Measurements from ENCODE around the gene SLCO3A1.
"Not testable (repeated sequence)": the region's sequence is repeated elsewhere in the genome, so short reads cannot be mapped to it uniquely, and the experiment has no call there.

Gene SLCO3A1

GRCh38 chr15:92070251-92070650, 216.7 kb downstream of the SLCO3A1 start:
- DNase-seq (ENCODE audit: low spot score): not testable (repeated sequence)

- no peak for DNase-seq (ENCODE audit: low spot score)
Observed at GRCh38 chr15:92071045-92071634, 217.6 kb downstream of the SLCO3A1 start.

GRCh38 chr15:92073044-92073785, 219.7 kb downstream of the SLCO3A1 start:
- DNase-seq (ENCODE audit: low spot score): no peak

GRCh38 chr15:92074101-92074500, 220.6 kb downstream of the SLCO3A1 start:
- no peak for DNase-seq (ENCODE audit: low spot score)

GRCh38 chr15:92074646-92075045, 221.1 kb downstream of the SLCO3A1 start:
- DNase-seq (ENCODE audit: low spot score): peak; percentile 23

GRCh38 chr15:92075764-92076163, 222.3 kb downstream of the SLCO3A1 start:
- DNase-seq (ENCODE audit: low spot score): no peak

GRCh38 chr15:92076541-92076940, 223.0 kb downstream of the SLCO3A1 start:
- no peak for DNase-seq (ENCODE audit: low spot score)

- peak; percentile 80 for DNase-seq (ENCODE audit: low spot score)
Observed at GRCh38 chr15:92077353-92078085, 224.0 kb downstream of the SLCO3A1 start.

GRCh38 chr15:92078270-92078669, 224.8 kb downstream of the SLCO3A1 start:
- DNase-seq (ENCODE audit: low spot score): no peak

GRCh38 chr15:92079047-92079446, 225.5 kb downstream of the SLCO3A1 start:
- DNase-seq (ENCODE audit: low spot score): no peak

- no peak for DNase-seq (ENCODE audit: low spot score)
Observed at GRCh38 chr15:92079647-92080255, 226.2 kb downstream of the SLCO3A1 start.

GRCh38 chr15:92082006-92082843, 228.7 kb downstream of the SLCO3A1 start:
- DNase-seq (ENCODE audit: low spot score): peak; percentile 80

GRCh38 chr15:92083190-92083589, 229.7 kb downstream of the SLCO3A1 start:
- DNase-seq (ENCODE audit: low spot score): no peak

- DNase-seq (ENCODE audit: low spot score): no peak
Observed at GRCh38 chr15:92087211-92087610, 233.7 kb downstream of the SLCO3A1 start.

GRCh38 chr15:92091155-92091734, 237.7 kb downstream of the SLCO3A1 start:
- peak; percentile 25 for DNase-seq (ENCODE audit: low spot score)

GRCh38 chr15:92092289-92093105, 239.0 kb downstream of the SLCO3A1 start:
- DNase-seq (ENCODE audit: low spot score): no peak

- no peak for DNase-seq (ENCODE audit: low spot score)
Observed at GRCh38 chr15:92095693-92096092, 242.2 kb downstream of the SLCO3A1 start.

GRCh38 chr15:92097474-92098178, 244.1 kb downstream of the SLCO3A1 start:
- peak; percentile 81 for DNase-seq (ENCODE audit: low spot score)

- peak; percentile 15 for DNase-seq (ENCODE audit: low spot score)
Observed at GRCh38 chr15:92098869-92099268, 245.4 kb downstream of the SLCO3A1 start.

- DNase-seq (ENCODE audit: low spot score): no peak
Observed at GRCh38 chr15:92100301-92100700, 246.8 kb downstream of the SLCO3A1 start.

All from AG08395 (cell line).